ENCODE measurements around the gene PPIG.
A peak's percentile ranks its signal among the peaks of the same experiment; 100 is the strongest.
"Not testable (repeated sequence)": the region's sequence is repeated elsewhere in the genome, so short reads cannot be mapped to it uniquely, and the experiment has no call there.

Gene PPIG

GRCh38 chr2:169584005-169584877, at the start of gene PPIG:
Gene PPIG, plus strand, starts transcription at chr2:169584351. Its CDS starts 19,691 bp downstream, at chr2:169604042.
- peak; percentile 93 for DNase-seq

DNA sequence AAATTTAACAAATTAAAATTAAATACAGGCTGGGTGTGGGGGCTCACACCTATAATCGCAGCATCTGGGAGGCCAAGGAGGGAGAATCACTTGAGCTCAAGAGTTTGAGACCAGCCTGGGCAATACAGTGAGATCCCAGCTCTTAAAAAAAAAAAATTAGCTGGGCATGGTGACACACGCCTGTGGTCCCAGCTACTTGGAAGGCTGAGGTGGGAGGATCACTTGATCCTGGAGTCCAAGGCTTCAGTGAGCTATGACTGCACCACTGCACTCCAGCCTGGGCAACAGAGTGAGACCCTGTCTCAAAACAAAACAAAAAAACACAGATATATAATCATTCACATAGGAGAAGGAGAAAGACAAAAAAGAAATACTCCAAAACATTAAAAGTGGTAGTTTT, 44.7 kb upstream of the PPIG start:
- not testable (repeated sequence) for DNase-seq

DNA sequence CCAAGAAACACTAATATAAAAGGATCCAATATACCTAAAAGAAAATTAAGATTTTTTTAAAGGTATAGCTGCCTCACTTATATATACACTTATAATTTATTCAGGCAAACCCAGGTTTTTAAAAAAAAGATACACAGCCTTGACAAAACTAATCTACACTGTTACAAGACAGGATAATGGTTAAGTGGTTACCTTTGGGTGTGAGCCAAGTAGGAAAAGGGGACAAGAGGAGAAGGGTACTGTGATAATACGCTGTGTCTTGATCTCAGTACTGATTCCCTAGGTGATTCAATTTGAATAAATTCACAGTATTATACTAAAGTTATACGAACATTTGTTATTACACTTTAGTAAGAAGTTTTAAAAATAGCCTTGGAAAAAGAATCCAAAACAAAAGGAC, 44.0 kb upstream of the PPIG start:
- DNase-seq, result no peak

GRCh38 chr2:169542433-169542832, 41.7 kb upstream of the PPIG start:
- no peak for DNase-seq

DNA sequence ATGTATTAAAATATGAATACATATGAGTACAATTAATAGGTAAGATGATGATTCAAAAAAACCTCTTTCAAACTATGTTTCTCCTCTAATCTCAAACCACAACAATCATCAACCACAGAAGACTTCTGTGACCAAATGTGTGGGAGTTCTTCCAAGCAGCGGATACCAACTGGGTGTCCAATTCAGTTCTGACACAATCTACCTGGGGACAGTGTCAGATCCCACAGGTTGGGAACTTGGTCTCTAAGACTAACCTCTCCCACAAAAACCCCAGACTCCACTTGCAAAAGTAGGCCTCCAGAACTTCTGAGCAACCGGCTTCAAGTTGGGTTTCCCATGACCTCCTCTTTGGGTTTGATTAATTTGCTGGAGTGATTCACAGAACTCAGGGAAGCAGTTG, 37.4 kb upstream of the PPIG start:
- DNase-seq, result no peak

DNA sequence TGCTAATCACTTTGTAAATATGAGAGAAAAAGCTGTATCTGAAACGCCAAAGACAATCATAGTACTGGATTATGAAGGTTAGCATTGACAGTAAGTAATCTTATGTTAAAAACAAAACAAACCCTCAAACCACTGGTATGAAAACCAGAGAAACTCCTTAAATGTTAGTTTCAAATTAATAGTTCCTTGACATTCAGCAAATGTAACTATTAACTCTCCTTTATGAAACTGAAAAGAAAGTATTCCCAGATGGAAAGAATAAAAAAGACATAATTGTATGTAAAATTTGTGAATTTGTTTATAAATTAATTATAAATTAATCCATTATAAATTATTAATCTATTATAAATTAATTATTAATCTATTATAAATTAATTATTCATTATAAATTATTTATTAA, 22.8 kb upstream of the PPIG start:
- DNase-seq, result no peak

GRCh38 chr2:169562084-169562483, 22.1 kb upstream of the PPIG start:
- DNase-seq, result not testable (repeated sequence)

- no peak for DNase-seq
These were observed 21.6 kb upstream of the PPIG start for GRCh38 chr2:169562519-169562918.

- DNase-seq, result no peak
These were observed 18.5 kb upstream of the PPIG start for GRCh38 chr2:169565686-169566085.

DNA sequence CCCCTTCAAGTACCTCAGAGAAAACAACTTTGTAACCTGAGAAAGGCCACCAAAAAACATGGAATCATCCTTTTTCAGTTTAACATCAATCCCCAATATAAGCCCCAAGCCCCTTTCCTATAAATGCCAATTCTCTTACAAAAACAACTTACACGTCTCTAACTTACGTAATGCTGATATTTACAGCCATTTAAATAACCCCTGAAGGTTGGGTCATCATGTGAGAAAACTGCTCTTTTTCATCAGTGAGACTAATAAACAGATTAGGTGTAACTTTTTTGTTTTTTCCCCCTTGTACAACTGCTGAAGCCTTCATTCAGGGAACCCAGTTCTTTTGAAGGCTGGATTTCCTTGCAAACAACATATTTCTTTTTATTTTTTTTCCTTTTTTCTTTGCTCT, 14.2 kb upstream of the PPIG start:
- no peak for DNase-seq

DNA sequence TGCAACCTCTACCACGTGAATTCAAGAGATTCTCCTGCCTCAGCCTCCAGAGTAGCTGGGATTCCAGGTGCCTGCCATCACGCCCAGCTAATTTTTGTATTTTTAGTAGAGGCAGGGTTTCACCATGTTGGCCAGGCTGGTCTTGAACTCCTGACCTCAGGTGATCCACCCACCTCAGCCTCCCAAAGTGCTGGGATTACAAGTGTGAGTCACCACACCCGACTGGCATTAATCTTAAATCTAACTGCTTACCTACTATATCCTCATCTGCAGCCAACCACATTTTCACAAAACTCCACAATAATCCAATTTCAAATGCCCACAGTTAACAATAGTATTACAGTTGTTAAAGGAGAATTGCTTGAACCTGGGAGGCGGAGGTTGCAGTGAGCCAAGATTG, 13.4 kb upstream of the PPIG start:
- DNase-seq, result not testable (repeated sequence)

DNA sequence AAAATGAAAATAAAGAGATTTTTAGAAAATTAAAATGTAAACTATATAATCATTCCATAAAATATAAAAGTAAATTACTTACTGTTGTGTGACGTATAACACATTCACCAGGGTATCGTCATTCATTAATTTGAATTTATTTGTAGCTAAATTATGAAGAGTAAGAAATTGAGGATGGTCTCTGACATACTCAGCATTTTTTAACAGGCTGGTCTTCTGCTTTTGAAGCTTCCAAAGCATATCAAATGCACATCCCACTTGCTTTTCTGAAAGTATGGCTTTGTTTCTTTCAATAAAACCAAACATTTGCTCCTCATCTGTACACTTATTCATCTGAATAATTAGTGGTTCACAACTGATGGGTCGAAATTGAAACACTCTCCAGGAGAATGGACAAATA, 12.6 kb upstream of the PPIG start:
- DNase-seq, result no peak

DNA sequence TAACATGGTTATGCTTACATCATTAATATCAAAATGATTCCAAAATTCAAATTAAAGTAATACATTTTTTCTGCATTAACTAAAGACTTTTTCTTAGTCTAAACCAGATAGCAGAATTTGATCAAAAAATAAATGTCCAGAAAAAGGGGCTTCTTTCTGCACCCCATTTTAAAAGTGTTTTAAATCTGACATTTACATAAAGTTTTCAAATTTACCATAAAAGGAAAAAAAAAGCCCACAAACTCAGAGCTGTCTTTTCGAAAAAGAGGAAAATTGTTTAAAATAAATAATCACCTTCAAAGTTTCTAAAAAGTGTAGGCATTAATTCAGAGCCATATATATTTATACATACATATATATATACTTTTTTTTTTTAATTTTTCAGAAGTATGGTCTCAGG, 12.0 kb upstream of the PPIG start:
- no peak for DNase-seq

DNA sequence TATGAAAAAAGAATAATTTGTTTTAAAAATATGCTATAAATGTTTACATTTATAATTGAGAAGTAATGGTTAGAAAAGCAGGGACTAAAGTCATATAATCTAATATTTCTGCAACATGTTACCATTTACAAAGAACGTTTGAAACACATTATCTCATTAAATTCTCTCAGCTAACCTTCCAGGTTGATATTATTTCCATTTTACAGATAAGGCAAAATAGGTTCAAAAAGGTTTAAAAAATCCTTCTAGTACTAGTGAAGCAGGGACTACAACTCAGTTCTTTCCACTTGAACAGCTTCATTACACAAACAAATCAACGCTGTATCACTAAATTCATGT, 11.4 kb upstream of the PPIG start:
- no peak for DNase-seq

DNA sequence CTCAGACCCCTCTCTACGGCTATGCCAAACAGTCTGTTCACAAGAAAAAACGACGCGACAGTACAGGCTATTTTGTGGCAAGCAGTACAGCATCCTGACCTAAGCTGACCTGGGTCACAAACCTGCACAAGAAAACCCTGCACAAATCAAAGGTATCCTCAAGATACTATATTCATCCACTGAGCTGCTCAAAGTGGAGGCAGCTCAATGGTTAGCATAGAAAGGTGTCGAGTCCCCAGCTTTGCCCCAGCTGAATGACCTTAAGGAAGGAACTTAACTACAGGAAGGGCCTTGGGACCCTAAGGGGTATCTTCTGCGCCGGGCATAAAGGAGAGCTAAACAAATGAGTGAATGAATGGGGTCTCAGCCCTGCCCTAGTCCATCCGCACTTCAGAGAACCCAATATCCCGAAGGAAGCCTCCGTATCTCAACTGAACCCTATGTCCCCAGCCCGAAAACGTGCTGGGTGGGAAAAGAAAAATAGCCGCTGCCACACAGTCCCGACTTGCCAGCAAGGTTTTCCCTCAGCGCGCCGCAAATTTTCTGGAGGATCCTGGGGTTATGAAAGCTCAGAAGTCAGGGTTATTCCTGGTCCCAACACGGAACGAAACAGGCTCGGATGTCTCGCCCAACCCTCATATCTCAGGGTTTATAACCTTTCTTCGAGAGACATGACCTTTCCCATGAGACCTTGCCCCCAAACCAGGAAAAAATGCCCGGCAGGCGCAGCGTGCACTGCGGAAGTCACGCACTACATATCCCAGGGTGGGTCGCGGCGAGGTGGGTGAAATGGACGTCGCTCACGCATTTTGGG, 10.8 kb upstream of the PPIG start, which contains the start of gene FASTKD1:
FASTKD1 (minus strand) TSS at position 706 of the 814 bp plus-strand sequence. CDS start 1,836 bp downstream, outside the sequence.
- DNase-seq, result peak; percentile 94

GRCh38 chr2:169573974-169574299, 10.2 kb upstream of the PPIG start:
- no peak for DNase-seq

DNA sequence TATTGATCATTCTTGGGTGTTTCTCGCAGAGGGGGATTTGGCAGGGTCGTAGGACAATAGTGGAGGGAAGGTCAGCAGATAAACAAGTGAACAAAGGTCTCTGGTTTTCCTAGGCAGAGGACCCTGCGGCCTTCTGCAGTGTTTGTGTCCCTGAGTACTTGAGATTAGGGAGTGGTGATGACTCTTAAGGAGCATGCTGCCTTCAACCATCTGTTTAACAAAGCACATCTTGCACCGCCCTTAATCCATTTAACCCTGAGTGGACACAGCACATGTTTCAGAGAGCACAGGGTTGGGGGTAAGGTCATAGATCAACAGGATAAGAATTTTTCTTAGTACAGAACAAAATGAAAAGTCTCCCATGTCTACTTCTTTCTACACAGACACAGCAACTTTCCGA, 9.6 kb upstream of the PPIG start:
- DNase-seq, result not testable (repeated sequence)

- DNase-seq, result not testable (repeated sequence)
These were observed 8.9 kb upstream of the PPIG start for GRCh38 chr2:169575264-169575663.

GRCh38 chr2:169579044-169579443, 5.1 kb upstream of the PPIG start:
- DNase-seq, result no peak

- DNase-seq, result not testable (repeated sequence)
These were observed 1.4 kb upstream of the PPIG start for GRCh38 chr2:169582552-169583266.

GRCh38 chr2:169583518-169583917, 633 bp upstream of the PPIG start:
- no peak for DNase-seq

DNA sequence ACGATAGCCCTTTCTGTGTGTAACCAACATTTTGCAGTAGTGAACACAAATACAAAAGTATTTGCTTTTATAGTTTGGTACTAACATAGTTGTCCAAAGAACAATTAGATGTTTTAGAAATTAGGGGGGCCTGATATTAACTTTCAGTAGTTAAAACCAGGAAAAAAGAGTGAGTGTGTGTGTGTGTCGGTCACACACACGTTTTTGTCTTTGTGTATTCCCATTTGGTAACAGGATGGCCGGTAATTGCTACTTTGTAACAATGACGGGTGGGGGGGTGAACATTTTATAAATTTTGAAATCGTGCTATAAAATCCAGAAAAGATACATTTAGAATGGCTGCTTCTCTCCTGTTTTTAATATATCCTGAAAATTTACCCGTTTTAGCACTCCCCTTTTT, 1.5 kb downstream of the PPIG start:
- no peak for DNase-seq

DNA sequence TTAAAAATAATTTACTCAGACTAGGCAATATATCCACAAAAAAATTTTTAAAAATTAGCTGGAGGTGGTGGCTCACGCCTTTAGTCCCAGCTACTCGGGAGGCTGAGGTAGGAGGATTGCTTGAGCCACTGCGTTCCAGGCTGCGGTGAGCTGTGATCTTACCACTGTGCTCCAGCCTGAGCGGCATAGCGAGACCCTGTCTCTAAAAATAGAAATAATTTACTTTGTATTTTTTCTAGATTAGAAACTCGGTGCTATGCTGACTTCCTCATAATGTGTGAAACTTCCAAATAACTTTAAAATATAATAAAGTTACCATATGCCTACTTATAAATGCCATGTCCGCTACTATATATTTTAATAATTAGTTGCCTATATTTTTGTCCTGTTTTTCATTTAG, 6.7 kb downstream of the PPIG start:
- DNase-seq, result no peak

- not testable (repeated sequence) for DNase-seq
These were observed 12.4 kb downstream of the PPIG start for GRCh38 chr2:169596546-169596945.

Data from NCI-H2171 treated with DMSO at 0.1 percent for 48 hours (cell line).